ENCODE measurements around the gene AGBL1. TPM values are rescaled to one million over a fixed set of nuclear protein-coding genes. Genes with fewer than 3 reads are reported as not detected.

Gene AGBL1
- polyA plus RNA-seq, 1 donor (not counting 4 experiments of a cell fraction or from before 2014, with no cell fraction given) = not detected

- TF ChIP-seq CTCF (optimal IDR thresholded peaks at IDR 0.05 in 1 of 3, IDR thresholded peaks at IDR 0.05 in 1 of 3, conservative IDR thresholded peaks at IDR 0.05 in 1 of 3; ENCODE audit: extremely low read depth in 1 of 3, insufficient read depth in 2 of 3, low read length in 3 of 3) = no peak
- TF ChIP-seq EZH2 (IDR thresholded peaks at IDR 0.05; ENCODE audit: low read length) = no peak
- Histone ChIP-seq H2AFZ (ENCODE audit: control insufficient read depth, low read length) (no peak overlapping the region), H3K27me3 (ENCODE audit: control insufficient read depth, extremely low read depth, insufficient read depth, low read length) (no peaks in the 10 kb centered on the region), H3K79me2 (ENCODE audit: control insufficient read depth, insufficient read depth, low read length) (no peaks in the 10 kb centered on the region), H3K9me3 (ENCODE audit: control insufficient read depth, low read depth, low read length) (no peaks in the 10 kb centered on the region), H3K4me3 (ENCODE audit: control insufficient read depth in 2 of 3, extremely low read depth in 1 of 3, insufficient read depth in 2 of 3, low read depth in 1 of 3, low read length in 3 of 3) (no peak overlapping the region), H3K4me2 (ENCODE audit: control insufficient read depth, extremely low read depth, insufficient read depth, low read depth, low read length) (no peak overlapping the region), H3K27ac (ENCODE audit: control insufficient read depth, insufficient read depth, low read length) (no peak overlapping the region), H3K36me3 (ENCODE audit: control insufficient read depth in 2 of 2, extremely low read depth in 1 of 2, insufficient read depth in 2 of 2, low read length in 2 of 2) (no peaks in the 10 kb centered on the region), H3K9ac (ENCODE audit: control insufficient read depth, extremely low read depth, insufficient read depth, low read length) (no peak overlapping the region), H3K4me1 (ENCODE audit: control insufficient read depth, extremely low read depth, insufficient read depth, low read length) (no peaks in the 10 kb centered on the region), H3K9me1 (ENCODE audit: control insufficient read depth, extremely low read depth, insufficient read depth, low read length) (no peaks in the 10 kb centered on the region), H4K20me1 (ENCODE audit: control insufficient read depth, extremely low read depth, insufficient read depth, low read length) (no peaks in the 10 kb centered on the region)
- dilution Hi-C loops (cut with MboI; ENCODE audit: extremely low pct_ligation_motif_present, low sequenced_read_pairs) = no loop called here
- DNase-seq (ENCODE audit: low read depth, low spot score) (no peak), FAIRE-seq (no peak)
These were observed 761.3 kb downstream of the AGBL1 start for GRCh38 chr15:86840996-86841395.

- Histone ChIP-seq H4K20me1 (ENCODE audit: control insufficient read depth, extremely low read depth, insufficient read depth, low read length) (no peaks in the 10 kb centered on the region), H3K9me3 (ENCODE audit: control insufficient read depth, low read depth, low read length) (no peaks in the 10 kb centered on the region), H3K4me3 (ENCODE audit: control insufficient read depth in 2 of 3, extremely low read depth in 1 of 3, insufficient read depth in 2 of 3, low read depth in 1 of 3, low read length in 3 of 3) (no peak overlapping the region), H3K9ac (ENCODE audit: control insufficient read depth, extremely low read depth, insufficient read depth, low read length) (no peak overlapping the region), H3K4me2 (ENCODE audit: control insufficient read depth, extremely low read depth, insufficient read depth, low read depth, low read length) (no peak overlapping the region), H3K79me2 (ENCODE audit: control insufficient read depth, insufficient read depth, low read length) (no peaks in the 10 kb centered on the region), H3K9me1 (ENCODE audit: control insufficient read depth, extremely low read depth, insufficient read depth, low read length) (no peaks in the 10 kb centered on the region), H3K4me1 (ENCODE audit: control insufficient read depth, extremely low read depth, insufficient read depth, low read length) (no peaks in the 10 kb centered on the region), H2AFZ (ENCODE audit: control insufficient read depth, low read length) (no peak overlapping the region), H3K27me3 (ENCODE audit: control insufficient read depth, extremely low read depth, insufficient read depth, low read length) (no peaks in the 10 kb centered on the region), H3K36me3 (ENCODE audit: control insufficient read depth in 2 of 2, extremely low read depth in 1 of 2, insufficient read depth in 2 of 2, low read length in 2 of 2) (no peaks in the 10 kb centered on the region), H3K27ac (ENCODE audit: control insufficient read depth, insufficient read depth, low read length) (no peak overlapping the region)
- FAIRE-seq (no peak), DNase-seq (ENCODE audit: low read depth, low spot score) (no peak)
- TF ChIP-seq EZH2 (IDR thresholded peaks at IDR 0.05; ENCODE audit: low read length) (no peak), CTCF (optimal IDR thresholded peaks at IDR 0.05 in 1 of 3, IDR thresholded peaks at IDR 0.05 in 1 of 3, conservative IDR thresholded peaks at IDR 0.05 in 1 of 3; ENCODE audit: extremely low read depth in 1 of 3, insufficient read depth in 2 of 3, low read length in 3 of 3) (no peak)
- dilution Hi-C loops (cut with MboI; ENCODE audit: extremely low pct_ligation_motif_present, low sequenced_read_pairs) = no loop called here
These were observed 762.5 kb downstream of the AGBL1 start for GRCh38 chr15:86842199-86842598.
